HG03064 (cell line): Measurements from ENCODE around the gene SLC9C1.

ENCODE experiments used
- ATAC-seq: cut with Tn5 transposase; IDR thresholded peaks from one replicate; pipeline ENCODE4 v1.9.1; 2021; ENCODE audit warnings: low read depth; ENCODE audit not compliant: unreplicated experiment

SLC9C1 gene

DNA sequence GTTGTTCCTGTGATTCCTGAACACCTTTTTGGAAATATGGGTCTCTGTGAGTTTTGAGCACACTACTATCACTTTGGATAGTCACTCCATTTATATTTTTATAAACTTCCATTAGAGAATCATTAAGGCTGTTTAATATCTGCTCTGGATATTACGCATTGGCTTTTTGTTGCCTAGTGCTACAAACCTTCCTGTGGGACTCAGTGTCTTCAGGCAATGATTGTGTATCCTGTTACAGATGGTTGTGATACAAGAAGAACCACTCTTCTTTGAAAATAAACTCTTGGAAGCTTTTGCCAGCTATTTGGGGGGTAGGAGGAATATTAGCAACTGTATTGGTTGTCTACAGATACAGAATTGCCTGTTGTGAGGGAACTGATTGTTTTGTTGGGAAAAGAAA is 176.6 kb downstream of the SLC9C1 start:
- no peak for ATAC-seq

DNA sequence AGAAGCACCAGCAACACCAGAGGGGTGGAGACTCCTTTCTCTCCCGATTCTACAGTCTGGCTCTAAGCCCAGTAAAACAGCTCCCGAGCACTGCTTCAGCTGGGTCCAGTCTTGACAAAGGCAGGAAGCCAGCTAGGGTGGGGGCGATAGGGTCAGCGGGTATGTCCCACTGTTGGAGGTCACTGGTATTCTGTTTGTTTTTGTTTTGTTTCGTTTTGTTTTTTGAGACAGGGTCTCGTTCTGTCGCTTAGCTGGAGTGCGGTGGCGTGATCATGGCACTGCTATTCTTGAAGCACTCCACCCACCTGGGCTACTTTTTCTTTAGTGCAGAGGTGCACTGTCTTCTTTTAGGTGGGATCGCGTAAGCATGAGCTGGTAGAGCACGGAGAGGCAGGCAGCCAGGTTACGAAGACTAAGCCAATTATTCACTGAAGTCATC is 177.2 kb downstream of the SLC9C1 start:
- ATAC-seq, result no peak

DNA sequence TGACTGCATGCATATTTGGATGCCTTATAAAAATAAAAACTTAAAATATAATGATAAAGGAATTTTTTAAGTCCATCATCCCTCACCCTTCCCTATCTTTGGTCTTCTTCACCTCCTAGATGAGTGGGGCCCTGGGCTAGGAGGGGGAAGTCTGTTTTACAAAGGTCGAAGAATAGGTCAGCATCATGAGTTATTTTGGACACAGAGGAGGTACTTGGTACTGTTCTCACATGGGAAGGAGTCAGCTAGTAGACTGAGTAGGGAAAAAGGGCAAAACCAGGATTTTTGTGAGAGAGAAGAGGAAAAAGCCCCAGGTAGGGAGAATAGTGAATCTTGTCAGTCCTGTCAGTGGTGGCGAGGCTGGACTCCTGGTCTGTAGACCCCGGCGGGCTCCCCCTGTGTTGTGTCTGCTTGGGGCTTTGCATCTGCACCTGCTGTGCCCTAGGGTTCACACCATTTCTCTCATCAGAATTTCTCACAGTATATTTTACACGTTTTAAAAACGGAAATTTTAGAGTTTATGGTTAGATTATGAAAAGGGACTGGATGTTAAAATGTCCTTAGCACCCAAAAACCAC is 178.1 kb downstream of the SLC9C1 start:
- ATAC-seq, result no peak

DNA sequence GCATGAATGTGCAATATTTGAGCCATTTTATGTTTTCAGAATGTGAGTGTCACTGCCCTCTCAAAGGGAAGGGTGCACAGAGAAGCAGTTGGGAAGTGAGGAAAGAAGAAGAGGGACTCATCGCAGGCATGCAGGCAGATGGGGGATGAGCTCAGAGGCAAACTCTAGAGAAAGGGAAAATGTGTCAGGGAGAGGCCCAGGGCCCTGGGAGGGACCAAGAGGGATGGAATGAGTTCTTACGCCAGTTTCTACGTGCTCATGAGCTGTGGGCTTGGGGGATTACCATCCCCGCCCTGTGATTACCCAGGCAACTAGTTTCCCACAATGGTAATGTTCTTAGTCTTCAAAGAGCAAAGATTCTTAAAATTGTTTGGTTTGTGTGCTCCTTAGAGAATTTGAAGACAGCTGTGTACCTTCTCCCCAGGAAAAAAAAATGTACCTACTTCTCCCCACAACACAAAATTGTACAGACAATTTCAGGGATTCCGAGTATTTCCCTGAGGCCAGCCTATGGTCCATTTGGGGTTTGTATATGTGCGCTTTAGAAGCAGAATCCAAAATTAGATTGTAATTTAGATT is 178.8 kb downstream of the SLC9C1 start:
- ATAC-seq, result no peak

DNA sequence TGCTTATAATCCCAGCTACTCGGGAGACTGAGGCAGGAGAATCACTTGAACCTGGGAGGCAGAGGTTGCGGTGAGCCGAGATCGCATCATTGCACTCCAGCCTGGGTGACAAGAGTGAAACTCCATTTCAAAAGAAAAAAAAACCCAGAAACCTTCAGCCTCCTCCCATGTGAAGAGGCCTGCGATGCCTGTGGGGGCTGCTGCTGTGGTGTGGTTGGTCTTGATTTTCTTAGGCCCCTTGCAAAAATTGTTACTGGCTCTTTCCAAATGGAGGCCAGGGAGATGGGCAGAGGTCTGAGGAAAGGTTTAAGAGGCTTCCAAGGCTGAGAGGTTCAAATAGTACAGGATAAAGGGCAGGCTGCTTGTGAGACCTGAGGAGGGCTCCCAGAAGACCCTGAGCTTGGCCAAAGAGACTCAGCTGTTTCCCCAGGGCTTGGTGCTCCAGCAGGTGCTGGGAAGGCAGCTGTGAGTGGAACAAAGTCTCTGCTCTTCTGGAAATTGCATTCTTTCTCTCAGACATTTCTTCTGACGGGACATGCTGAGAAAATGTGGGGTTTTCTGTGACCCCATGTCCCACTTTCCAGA is 179.3 kb downstream of the SLC9C1 start:
- ATAC-seq, result no peak

DNA sequence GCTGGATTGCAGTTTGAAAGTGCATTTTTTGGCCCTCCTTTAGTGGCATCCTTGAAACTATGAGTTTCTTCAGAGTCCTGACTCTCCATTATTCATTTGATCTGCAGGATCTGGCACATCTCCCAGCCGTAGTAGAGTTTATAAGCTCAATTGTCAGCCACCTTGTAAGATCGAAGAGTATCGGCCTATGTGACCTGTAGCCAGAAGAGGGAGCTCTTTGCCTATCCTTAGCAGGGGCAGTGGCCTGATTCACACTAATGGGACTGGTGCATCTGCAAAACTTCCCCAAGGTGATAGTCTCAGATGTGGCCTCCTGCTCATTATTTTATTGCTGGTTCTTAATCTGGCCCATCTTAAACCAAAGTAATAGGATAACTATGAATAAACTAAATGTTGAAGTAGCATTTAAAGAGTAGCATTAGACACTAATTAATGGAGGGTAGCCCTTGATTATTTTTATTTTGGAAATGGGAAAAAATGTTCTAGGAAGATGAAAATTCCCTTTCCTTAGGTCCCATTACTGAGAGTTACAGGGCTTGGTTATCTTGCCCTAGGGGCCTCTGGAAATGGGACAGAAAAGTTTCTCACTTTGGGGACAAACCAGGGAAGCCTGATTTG is 182.1 kb downstream of the SLC9C1 start:
- ATAC-seq, result no peak

DNA sequence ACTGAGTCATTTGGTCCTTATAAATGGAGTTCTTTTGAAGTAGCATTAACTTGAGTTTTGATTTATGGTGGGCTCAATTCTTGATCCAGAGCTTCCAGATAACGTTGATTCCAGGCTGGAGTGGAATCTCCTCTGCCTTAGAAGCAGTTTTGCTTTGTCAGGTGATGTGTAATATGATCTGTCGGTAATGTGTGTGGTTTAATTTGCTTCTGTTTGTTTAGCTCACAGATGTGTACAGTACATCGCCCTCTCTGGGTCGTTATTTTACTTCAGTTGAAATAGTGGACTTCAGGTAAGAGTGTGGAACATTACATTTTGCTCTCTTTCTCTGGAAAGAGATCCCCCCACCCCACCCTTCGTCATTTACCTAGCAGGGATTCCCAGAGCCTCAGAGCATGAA is 184.7 kb downstream of the SLC9C1 start:
- no peak for ATAC-seq

DNA sequence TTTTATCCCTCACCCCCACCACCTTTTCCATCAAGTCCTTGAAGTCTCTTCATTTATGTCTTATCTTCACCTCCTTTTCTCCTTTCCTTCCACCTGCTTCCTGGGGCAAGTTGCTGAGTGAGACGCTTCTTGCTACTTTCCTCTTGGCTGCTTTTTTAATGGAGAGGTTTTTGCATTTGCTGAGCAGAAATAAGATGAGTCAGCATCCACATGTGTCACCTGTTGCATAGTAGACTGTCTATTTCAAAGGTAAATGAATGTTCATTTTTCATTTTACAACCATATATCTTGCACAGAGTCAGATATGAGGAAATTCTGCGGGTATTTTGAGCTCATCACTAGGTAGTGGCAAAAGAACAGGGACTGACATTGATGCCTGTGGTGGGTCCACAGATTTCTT is 189.2 kb downstream of the SLC9C1 start:
- ATAC-seq, result no peak

DNA sequence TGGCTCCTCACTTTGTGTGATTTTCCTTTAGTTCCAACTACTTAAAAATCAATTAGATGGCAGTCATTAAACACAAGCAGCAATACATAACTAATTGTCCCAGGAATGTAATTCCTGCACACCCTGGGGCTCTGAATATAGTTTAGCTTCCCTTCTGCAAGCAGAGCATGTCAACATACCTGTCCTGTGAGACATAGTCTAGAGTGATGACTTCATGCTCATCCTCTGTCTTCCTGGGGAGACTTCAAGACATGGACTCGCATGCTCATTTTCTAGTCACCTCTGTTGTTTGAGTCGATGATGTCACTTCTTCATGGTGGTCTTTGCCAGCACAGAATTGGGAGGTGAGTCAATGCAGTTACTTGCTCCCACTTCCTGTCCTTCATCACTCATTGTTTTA is 192.1 kb downstream of the SLC9C1 start:
- no peak for ATAC-seq

DNA sequence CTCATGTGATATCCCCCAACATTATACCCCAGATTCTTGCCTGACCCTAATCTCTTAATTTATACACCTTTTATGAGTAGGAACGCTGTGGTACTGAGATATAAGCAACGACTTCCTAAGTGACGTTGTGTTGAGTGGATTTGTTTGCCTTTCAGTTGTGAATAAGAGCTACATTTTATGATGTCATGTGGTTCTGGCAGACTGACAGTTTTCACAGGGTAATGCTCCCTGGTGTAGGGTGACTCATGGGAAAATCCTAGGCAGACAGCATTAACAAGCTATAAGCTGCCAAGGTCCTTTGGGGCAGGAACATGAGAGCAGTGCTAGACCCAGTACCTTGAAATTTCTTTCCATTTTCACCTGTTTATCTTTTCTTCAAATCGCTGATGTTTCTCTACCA is 196.6 kb downstream of the SLC9C1 start:
- no peak for ATAC-seq

DNA sequence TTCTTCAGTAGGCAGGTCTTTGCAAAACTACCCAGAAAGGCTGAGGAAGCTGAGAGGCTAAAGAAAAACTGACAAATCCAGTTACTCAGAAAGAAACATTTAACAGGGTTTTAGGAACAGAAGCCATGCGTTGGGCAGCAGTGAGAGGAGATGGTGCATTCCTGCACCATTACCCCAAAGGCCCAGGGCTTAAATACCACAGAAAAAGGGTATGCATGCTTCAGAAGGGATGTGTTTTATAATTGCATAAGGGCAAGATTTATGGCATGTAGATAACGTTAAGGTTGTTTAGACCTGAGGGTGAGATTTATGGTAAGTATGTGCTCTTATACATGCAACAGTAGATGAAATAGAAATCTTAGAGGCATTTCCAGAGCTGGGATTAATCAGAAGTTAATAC is 197.8 kb downstream of the SLC9C1 start:
- ATAC-seq, result no peak

DNA sequence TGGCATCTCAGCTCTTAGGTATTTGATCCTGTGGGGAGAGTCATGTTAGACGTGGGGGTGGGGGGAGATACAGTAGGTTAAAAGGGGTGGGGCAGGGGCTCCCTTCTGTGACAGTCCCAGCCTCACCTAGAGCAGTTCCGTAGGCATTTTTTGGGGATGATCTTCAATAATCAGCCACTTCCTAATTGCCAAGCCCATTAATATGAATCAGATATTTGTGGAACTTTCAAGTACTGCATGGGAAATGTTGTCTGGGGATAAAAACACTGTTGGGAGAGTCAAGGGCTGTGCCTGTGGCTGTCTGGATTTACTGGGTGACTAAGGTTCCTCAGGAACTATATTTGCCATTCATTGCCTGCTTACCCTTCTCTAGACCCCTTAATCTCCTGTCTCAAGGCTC is 198.3 kb downstream of the SLC9C1 start:
- ATAC-seq, result no peak

DNA sequence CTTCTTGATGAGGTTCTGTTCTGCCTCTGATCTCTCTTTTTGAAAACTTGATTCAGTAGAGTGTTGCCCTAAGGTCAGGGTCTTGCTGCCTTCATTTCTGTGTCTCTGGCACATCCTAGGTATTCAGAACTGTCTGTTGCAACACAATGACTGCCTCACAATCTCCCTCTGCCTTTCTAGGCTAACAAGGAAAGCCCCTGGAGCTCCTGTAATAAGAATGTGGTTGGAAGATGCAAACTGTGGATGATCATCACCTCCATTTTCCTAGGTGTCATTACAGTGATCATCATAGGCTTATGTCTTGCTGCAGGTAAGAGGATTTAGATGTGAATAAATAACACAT is 200.9 kb downstream of the SLC9C1 start:
- ATAC-seq, result no peak

DNA sequence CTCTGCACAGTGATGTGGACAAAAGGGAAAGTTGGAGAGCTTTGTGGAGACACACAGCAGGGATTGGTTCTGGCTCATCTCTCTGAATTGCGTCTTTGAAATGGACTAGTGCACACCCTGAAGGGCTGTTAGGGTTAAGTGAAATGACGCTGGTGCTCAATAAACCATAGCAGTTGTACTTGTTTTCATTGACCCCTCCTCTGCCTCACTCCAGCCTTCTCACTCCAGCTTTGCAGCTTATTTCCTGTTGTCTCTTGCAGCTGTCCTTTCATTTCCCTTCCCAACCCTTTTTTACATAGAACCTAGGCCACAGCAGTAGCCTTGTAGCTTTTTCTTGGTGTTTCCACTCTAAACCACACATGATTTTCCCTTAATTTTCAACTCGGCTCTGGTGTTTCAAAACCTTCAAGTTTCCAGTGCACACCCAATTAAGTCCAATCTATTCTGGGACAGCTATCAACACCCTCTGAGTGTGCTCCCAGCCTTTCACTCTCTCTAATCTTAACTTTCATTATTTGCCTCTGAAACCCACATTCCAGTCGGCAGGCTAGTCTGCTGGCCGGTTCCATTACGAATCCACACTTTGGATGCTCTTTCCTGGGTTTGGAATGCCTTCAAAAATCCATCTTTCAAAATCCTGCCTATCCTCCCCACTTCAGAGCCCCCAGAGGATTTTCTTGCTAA is 201.4 kb downstream of the SLC9C1 start:
- no peak for ATAC-seq

DNA sequence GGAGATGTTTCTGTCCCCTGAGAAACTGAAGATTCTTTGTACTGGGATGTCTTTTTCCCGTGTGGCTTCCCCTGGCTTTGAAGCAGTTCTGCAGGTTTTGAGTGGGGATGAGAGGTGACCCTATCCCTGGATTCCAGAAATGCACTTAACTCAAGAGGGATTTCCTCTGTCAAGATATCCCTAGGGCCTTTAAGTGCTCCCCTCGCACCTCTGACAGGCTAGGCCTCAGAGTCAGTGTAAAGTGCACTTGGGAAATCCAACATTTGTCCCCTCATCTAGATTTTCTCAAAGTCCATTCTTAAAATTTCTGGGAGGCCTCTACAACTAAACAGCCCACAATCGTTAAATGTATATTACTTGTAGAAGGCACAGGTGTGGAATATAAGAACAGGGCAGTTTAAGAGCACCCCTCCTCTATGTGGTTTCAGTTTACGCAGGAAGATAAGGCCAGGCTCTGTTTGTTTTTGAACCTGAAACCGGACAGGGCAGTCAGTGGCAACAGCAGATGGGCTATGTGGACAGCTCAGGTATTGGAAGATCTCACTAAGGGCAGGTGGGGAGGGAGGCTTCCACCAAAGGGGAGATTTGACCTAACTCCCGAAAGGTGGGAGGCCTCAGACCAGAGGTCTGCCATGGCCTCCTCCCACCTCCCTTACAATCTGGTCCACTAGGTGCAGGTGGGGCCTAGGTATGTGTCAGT is 203.0 kb downstream of the SLC9C1 start:
- ATAC-seq, result no peak
